Astrocyte of the hippocampus (primary cell): ENCODE measurements around the gene SLC35B2.

Experiments used
- DNase-seq: peaks from one replicate; pipeline ENCODE4 v3.0.0; 2011; ENCODE audit warnings: low read depth, low spot score

Gene SLC35B2

GRCh38 chr6:44254191-44255104 lies 2.9 kb downstream of the SLC35B2 start:
- DNase-seq: no peak

GRCh38 chr6:44253307-44254101 lies 3.8 kb downstream of the SLC35B2 start:
- peak; percentile 37 for DNase-seq

- DNase-seq: no peak
Observed at GRCh38 chr6:44251576-44252524, 5.5 kb downstream of the SLC35B2 start.

GRCh38 chr6:44250718-44251123 lies 6.6 kb downstream of the SLC35B2 start:
- no peak for DNase-seq

GRCh38 chr6:44250067-44250717 lies 7.1 kb downstream of the SLC35B2 start:
- DNase-seq: no peak

- DNase-seq: no peak
Observed at GRCh38 chr6:44249082-44249748, 8.1 kb downstream of the SLC35B2 start.

GRCh38 chr6:44248579-44248978 lies 8.7 kb downstream of the SLC35B2 start:
- no peak for DNase-seq

- DNase-seq: peak; percentile 80
Observed at GRCh38 chr6:44247338-44248302, 9.7 kb downstream of the SLC35B2 start.

GRCh38 chr6:44246663-44247337 lies 10.5 kb downstream of the SLC35B2 start, which contains the start of gene HSP90AB1:
TSS of gene HSP90AB1 (plus strand) at chr6:44247101. CDS start at chr6:44248630, 1,529 bp downstream.
- peak; percentile 98 for DNase-seq

GRCh38 chr6:44245912-44246662 lies 11.2 kb downstream of the SLC35B2 start:
- peak; percentile 96 for DNase-seq

- no peak for DNase-seq
Observed at GRCh38 chr6:44245391-44245911, 11.9 kb downstream of the SLC35B2 start.

GRCh38 chr6:44243345-44243744 lies 14.0 kb downstream of the SLC35B2 start:
- DNase-seq: no peak

GRCh38 chr6:44238687-44239350 lies 18.5 kb downstream of the SLC35B2 start:
- DNase-seq: no peak

GRCh38 chr6:44237813-44238433 lies 19.4 kb downstream of the SLC35B2 start:
- DNase-seq: peak; percentile 90

GRCh38 chr6:44237021-44237812 lies 20.1 kb downstream of the SLC35B2 start:
- DNase-seq: peak; percentile 94
